Measurements from ENCODE around the gene DERL3.

Gene DERL3

GRCh38 chr22:23801238-23801821 is 37.5 kb downstream of the DERL3 start:
- no peak for DNase-seq

- DNase-seq, result no peak
These were observed 38.2 kb downstream of the DERL3 start for GRCh38 chr22:23800297-23801237.

GRCh38 chr22:23796461-23796860 is 42.3 kb downstream of the DERL3 start:
- no peak for DNase-seq

- DNase-seq, result no peak
These were observed 45.5 kb downstream of the DERL3 start for GRCh38 chr22:23793326-23793725.

- no peak for DNase-seq
These were observed 46.8 kb downstream of the DERL3 start for GRCh38 chr22:23791738-23792645.

GRCh38 chr22:23790819-23791737 is 47.7 kb downstream of the DERL3 start:
- DNase-seq, result no peak

- DNase-seq, result no peak
These were observed 49.2 kb downstream of the DERL3 start for GRCh38 chr22:23789638-23790037.

- no peak for DNase-seq
These were observed 49.7 kb downstream of the DERL3 start for GRCh38 chr22:23789121-23789520.

- DNase-seq, result no peak
These were observed 50.9 kb downstream of the DERL3 start for GRCh38 chr22:23787910-23788309.

GRCh38 chr22:23787600-23787896 is 51.3 kb downstream of the DERL3 start:
- DNase-seq, result no peak

- peak; percentile 74 to 90 (median 88) for DNase-seq
These were observed 51.8 kb downstream of the DERL3 start, which contains the start of gene SMARCB1 for GRCh38 chr22:23786752-23787599. SMARCB1 (plus strand) TSS chr22:23786966; CDS start chr22:23787170, 204 bp downstream.

- DNase-seq, result peak in 1 of 4 experiments; percentile 42
These were observed 52.5 kb downstream of the DERL3 start for GRCh38 chr22:23786261-23786710.
